ENCODE data around the gene IQSEC3. TPM values are rescaled to one million over a fixed set of nuclear protein-coding genes. Genes with fewer than 3 reads are reported as not detected.

Gene IQSEC3
- total RNA-seq, 1 donor from 2014 or later, result 4.2 TPM

GRCh38 chr12:120951-121350, 54.4 kb downstream of the IQSEC3 start:
- no peak for DNase-seq (ENCODE audit: extremely low spot score, unreplicated experiment)
- Mint-ChIP-seq H3K4me3 (no peak overlapping the region), H3K27me3 (peaks cover 43% of the 10 kb centered on the region), H3K4me1 (ENCODE audit: unreplicated experiment) (no peaks in the 10 kb centered on the region), H3K36me3 (no peaks in the 10 kb centered on the region), H3K27ac (no peak overlapping the region), H3K9me3 (no peaks in the 10 kb centered on the region)
- TF ChIP-seq CTCF (conservative IDR thresholded peaks at IDR 0.05), result no peak

GRCh38 chr12:121647-122046, 55.1 kb downstream of the IQSEC3 start:
- H3K27me3 Mint-ChIP-seq, result peaks cover 45% of the 10 kb centered on the region
- H3K4me1 Mint-ChIP-seq (ENCODE audit: unreplicated experiment), result no peaks in the 10 kb centered on the region
- H3K4me3 Mint-ChIP-seq, result no peak overlapping the region
- H3K27ac Mint-ChIP-seq, result no peak overlapping the region
- H3K9me3 Mint-ChIP-seq, result no peaks in the 10 kb centered on the region
- no peaks in the 10 kb centered on the region for H3K36me3 Mint-ChIP-seq
- no peak for DNase-seq (ENCODE audit: extremely low spot score, unreplicated experiment)
- no peak for TF ChIP-seq CTCF (conservative IDR thresholded peaks at IDR 0.05)

GRCh38 chr12:125075-125474, 58.5 kb downstream of the IQSEC3 start:
- H3K27ac Mint-ChIP-seq, result no peak overlapping the region
- no peaks in the 10 kb centered on the region for H3K9me3 Mint-ChIP-seq
- peaks cover 45% of the 10 kb centered on the region for H3K27me3 Mint-ChIP-seq
- H3K4me1 Mint-ChIP-seq (ENCODE audit: unreplicated experiment), result no peaks in the 10 kb centered on the region
- no peak for DNase-seq (ENCODE audit: extremely low spot score, unreplicated experiment)
- TF ChIP-seq CTCF (conservative IDR thresholded peaks at IDR 0.05), result no peak
- H3K4me3 Mint-ChIP-seq, result no peak overlapping the region
- H3K36me3 Mint-ChIP-seq, result no peaks in the 10 kb centered on the region

GRCh38 chr12:125566-125965, 59.0 kb downstream of the IQSEC3 start:
- no peak for TF ChIP-seq CTCF (conservative IDR thresholded peaks at IDR 0.05)
- H3K4me3 Mint-ChIP-seq, result no peak overlapping the region
- no peak overlapping the region for H3K27ac Mint-ChIP-seq
- no peaks in the 10 kb centered on the region for H3K36me3 Mint-ChIP-seq
- no peak for DNase-seq (ENCODE audit: extremely low spot score, unreplicated experiment)
- no peaks in the 10 kb centered on the region for H3K9me3 Mint-ChIP-seq
- H3K27me3 Mint-ChIP-seq, result peaks cover 41% of the 10 kb centered on the region
- no peaks in the 10 kb centered on the region for H3K4me1 Mint-ChIP-seq (ENCODE audit: unreplicated experiment)

- no peaks in the 10 kb centered on the region for H3K36me3 Mint-ChIP-seq
- H3K4me3 Mint-ChIP-seq, result no peak overlapping the region
Measured at GRCh38 chr12:128079-128478, 61.5 kb downstream of the IQSEC3 start.

More at GRCh38 chr12:128079-128478, 61.5 kb downstream of the IQSEC3 start:
- Mint-ChIP-seq H3K4me1 (ENCODE audit: unreplicated experiment) (no peaks in the 10 kb centered on the region), H3K9me3 (no peaks in the 10 kb centered on the region), H3K27ac (no peak overlapping the region), H3K27me3 (peaks cover 39% of the 10 kb centered on the region)
- TF ChIP-seq CTCF (conservative IDR thresholded peaks at IDR 0.05), result no peak
- DNase-seq (ENCODE audit: extremely low spot score, unreplicated experiment), result no peak
